K562 (cell line): ENCODE results near the gene SIRT5. TPM values are rescaled to one million over a fixed set of nuclear protein-coding genes. Genes with fewer than 3 reads are reported as not detected.

ENCODE experiments used
- ATAC-seq: fragments of 200-7000 bp; cut with Tn5 transposase; 3 replicates; pipeline ENCODE4 v1.9.1; 2020; ENCODE audit warnings: moderate library complexity
- BruUV-seq: library from RNA; stranded (reverse); fragments of 400-500 nt; replicated peaks from 2 replicates; lab custom pipeline; 2021; lab: Mats Ljungman, UMichigan
- CTCF ChIA-PET: fragments of 300-600 bp; formaldehyde crosslinking; extraction: SDS; loops from one replicate; lab custom pipeline; 2021; ENCODE audit warnings: low intra/inter-chr PET ratio; lab: Yijun Ruan, JAX
- POLR2A ChIA-PET: fragments of 300-600, 350-650 bp; sonication (Branson Sonifier 250); formaldehyde crosslinking; extraction: SDS; loops from one replicate; lab custom pipeline; 2021; ENCODE audit warnings: antibody characterized with exemption, inconsistent platforms; lab: Yijun Ruan, JAX
- DNase-seq, 4 experiments: peaks; one replicate each; pipeline versions ENCODE4 v3.0.0 to v3.0.0-alpha.2; 2011 to 2018; ENCODE audit warnings: low spot score in 3 of 4, mixed read lengths in 3 of 4; ENCODE audit errors: extremely low read depth in 1 of 4
- FAIRE-seq: peaks from 2 replicates; lab custom pipeline; 2011; peaks lifted over from hg19 to GRCh38; lab: Jason Lieb, UNC
- H2AFZ ChIP-seq: 2 replicates; pipeline ENCODE4 v1.6.0; 2011; ENCODE audit warnings: low read depth, low read length, control low read depth, inconsistent platforms
- H3K27ac ChIP-seq: fragments of 200-600 bp; 3 replicates; pipeline ENCODE4 v1.8.0; 2011; ENCODE audit warnings: low read depth, mild to moderate bottlenecking, control low read depth, inconsistent platforms, low read length, moderate library complexity, mixed read lengths; ENCODE audit errors: extremely low read depth
- H3K27me3 ChIP-seq, 2 experiments: fragments of 300-600 bp in 1 of 2; 2 replicates in 1 of 2; 3 replicates in 1 of 2; pipeline versions ENCODE4 v1.6.0 to v1.8.0; 2011; ENCODE audit warnings: inconsistent platforms in 2 of 2, low read length in 2 of 2, mild to moderate bottlenecking in 1 of 2, mixed read lengths in 1 of 2, moderate library complexity in 1 of 2; ENCODE audit not compliant: control insufficient read depth in 2 of 2, insufficient read depth in 2 of 2
- H3K36me3 ChIP-seq: fragments of 300-600 bp; 3 replicates; pipeline ENCODE4 v1.8.0; 2011; ENCODE audit warnings: mild to moderate bottlenecking, low read length, inconsistent platforms; ENCODE audit not compliant: control insufficient read depth, insufficient read depth
- H3K4me1 ChIP-seq, 2 experiments: fragments of 200-600 bp in 1 of 2; replicated peaks in 1 of 2; 2 replicates in 1 of 2; 3 replicates in 1 of 2; pipeline versions ENCODE4 v1.5.1 to v1.8.0; 2011; ENCODE audit warnings: inconsistent platforms in 2 of 2, low read length in 2 of 2, mild to moderate bottlenecking in 1 of 2, mixed read lengths in 1 of 2, moderate library complexity in 1 of 2; ENCODE audit not compliant: control insufficient read depth in 2 of 2, insufficient read depth in 2 of 2
- H3K4me2 ChIP-seq: 2 replicates; pipeline ENCODE4 v1.6.1; 2011; ENCODE audit warnings: low read length, control low read depth, inconsistent platforms, mixed read lengths; ENCODE audit not compliant: insufficient read depth
- H3K4me3 ChIP-seq: fragments of 200-600 bp; sonication (generic), shearing (Covaris generic); 2 replicates; pipeline ENCODE4 v1.5.1; 2016; ENCODE audit warnings: control low read depth, inconsistent platforms
- H3K79me2 ChIP-seq: fragments of 200-600 bp; 3 replicates; pipeline ENCODE4 v1.8.0; 2011; ENCODE audit warnings: low read length, inconsistent platforms; ENCODE audit not compliant: control insufficient read depth, insufficient read depth
- H3K9ac ChIP-seq, 2 experiments: 2 replicates each; pipeline versions ENCODE4 v1.6.0 to v1.6.1; 2011; ENCODE audit warnings: low read depth in 2 of 2, low read length in 2 of 2, control low read depth in 1 of 2, inconsistent platforms in 1 of 2, mild to moderate bottlenecking in 1 of 2, mixed read lengths in 1 of 2; ENCODE audit not compliant: insufficient read depth in 1 of 2
- H3K9me1 ChIP-seq: one replicate; pipeline ENCODE4 v1.6.0; 2011; ENCODE audit warnings: inconsistent platforms, mild to moderate bottlenecking, low read length, moderate library complexity; ENCODE audit not compliant: control insufficient read depth, insufficient read depth
- H3K9me3 ChIP-seq: replicated peaks from 2 replicates; pipeline ENCODE4 v1.5.1; 2011; ENCODE audit warnings: low read depth, low read length, inconsistent platforms; ENCODE audit not compliant: control insufficient read depth, insufficient read depth
- H4K20me1 ChIP-seq: replicated peaks from 2 replicates; pipeline ENCODE4 v1.6.1; 2011; ENCODE audit warnings: low read length, inconsistent platforms, mixed read lengths; ENCODE audit not compliant: control insufficient read depth, insufficient read depth
- ARID3B ChIP-seq: fragments of 250-450 bp; sonication (Bioruptor Pico); IDR thresholded peaks from 2 replicates; pipeline ENCODE4 v1.4.0; 2020; ENCODE audit warnings: borderline replicate concordance
- E2F8 ChIP-seq: fragments of 450-650 bp; IDR thresholded peaks from 2 replicates; pipeline ENCODE4 v1.7.1; 2018; ENCODE audit warnings: mild to moderate bottlenecking, low read depth; ENCODE audit not compliant: partially characterized antibody
- ESRRB ChIP-seq: fragments of 250-450 bp; sonication (Bioruptor Pico); IDR thresholded peaks from 2 replicates; pipeline ENCODE4 v1.5.0; 2020; ENCODE audit warnings: mild to moderate bottlenecking, moderate library complexity, borderline replicate concordance
- FOXA1 ChIP-seq: fragments of 450-650 bp; IDR thresholded peaks from 2 replicates; pipeline ENCODE4 v1.6.1; 2016; ENCODE audit warnings: mild to moderate bottlenecking, borderline replicate concordance
- HCFC1 ChIP-seq: IDR thresholded peaks from 2 replicates; pipeline ENCODE4 v1.6.1; 2012; ENCODE audit warnings: low read depth, low read length, improper control_type of control experiment
- HNRNPLL ChIP-seq: fragments of 200-400 bp; formaldehyde crosslinking; IDR thresholded peaks from 2 replicates; pipeline ENCODE4 v1.6.1; 2017; ENCODE audit warnings: low read length, low read depth, mild to moderate bottlenecking; ENCODE audit not compliant: poor library complexity, severe bottlenecking
- HNRNPUL1 ChIP-seq: fragments of 200-400 bp; formaldehyde crosslinking; IDR thresholded peaks from 2 replicates; pipeline ENCODE4 v1.6.1; 2017; ENCODE audit warnings: low read length
- MCM5 ChIP-seq: fragments of 450-650 bp; IDR thresholded peaks from 2 replicates; pipeline ENCODE4 v1.6.1; 2016; ENCODE audit warnings: low read depth
- POLR2A ChIP-seq: fragments of 450-650 bp; conservative IDR thresholded peaks from 2 replicates; pipeline ENCODE4 v1.6.1; 2016
- TRIM28 ChIP-seq: fragments of 450-650 bp; IDR thresholded peaks from 2 replicates; pipeline ENCODE4 v1.6.1; 2017
- TSC22D4 ChIP-seq: fragments of 450-650 bp; IDR thresholded peaks from 2 replicates; pipeline ENCODE4 v1.6.1; 2016; ENCODE audit warnings: missing genetic modification characterization, missing biosample characterization, control low read depth
- ZNF143 ChIP-seq: sonication (generic); formaldehyde crosslinking; IDR thresholded peaks from 2 replicates; pipeline ENCODE4 v1.9.0; 2022; ENCODE audit warnings: mild to moderate bottlenecking, missing genetic modification reagents
- ZNF57 ChIP-seq: fragments of 450-650 bp; formaldehyde crosslinking; IDR thresholded peaks from 2 replicates; pipeline ENCODE4 v1.4.0; 2020; ENCODE audit warnings: mild to moderate bottlenecking, moderate library complexity
- WGBS: fragments of 100-300 bp; shearing (Covaris generic); methylation state at CpG from one replicate; pipeline ENCODE4 v1.1.6; 2016; ENCODE audit warnings: low coverage, mixed read lengths; ENCODE audit not compliant: insufficient coverage; ENCODE audit errors: missing lambda C conversion rate; 5-methylcytosine and 5-hydroxymethylcytosine counted together
- in situ Hi-C: fragments of 300-500 bp; cut with MboI; formaldehyde crosslinking; loops from 4 replicates; pipeline ENCODE4 v1.15.0; 2018; ENCODE audit warnings: inconsistent platforms, mixed read lengths
- intact Hi-C: fragments of 100-400 bp; cut with micrococcal nuclease; formaldehyde crosslinking; loops from 2 replicates; pipeline ENCODE4 v1.14.2; 2022
- polyA plus RNA-seq, 8 experiments: library from polyadenylated mRNA; depleted of rRNA in 4 of 8; stranded (reverse) in 5 of 8; unstranded in 3 of 8; fragments of >200 nt; fragmentation: Nextera tagmentation in 2 of 8; fragmentation: Illumina TruSeq in 1 of 8; extraction: Ambion mirVana in 2 of 8; extraction: Trizol in 1 of 8; gene quantifications; 2 replicates each; pipeline versions ENCODE4 v1.2.1 to v1.2.3, GENCODE V29; 2011 to 2014; ENCODE audit warnings: inconsistent platforms in 1 of 8, missing spikeins in 1 of 8
- total RNA-seq, 7 experiments: library from RNA; depleted of rRNA in 6 of 7; stranded (reverse); fragments of >200 nt in 6 of 7; fragmentation: Illumina TruSeq in 2 of 7; extraction: Trizol in 2 of 7; gene quantifications; 2 replicates each; pipeline versions ENCODE4 v1.2.1 to v1.2.3, GENCODE V29; 2011 to 2021; ENCODE audit warnings: low replicate concordance in 1 of 7
- TF ChIP-seq, protein P1 (sequence below): sonication (generic); formaldehyde crosslinking; IDR thresholded peaks from 2 replicates; pipeline ENCODE4 v1.8.0; 2022; ENCODE audit warnings: missing genetic modification reagents, mild to moderate bottlenecking, moderate library complexity, borderline replicate concordance
- TF ChIP-seq, protein P2 (sequence below): sonication (generic); formaldehyde crosslinking; IDR thresholded peaks from 2 replicates; pipeline ENCODE4 v1.8.1; 2023; ENCODE audit warnings: mild to moderate bottlenecking, missing genetic modification reagents

Gene SIRT5
- total and polyA plus RNA-seq, 9 of the 15 experiments (the other 6 are each of a cell fraction or from before 2014, with no cell fraction given): 2.1 to 15.7 (median 11.4) TPM

DNA sequence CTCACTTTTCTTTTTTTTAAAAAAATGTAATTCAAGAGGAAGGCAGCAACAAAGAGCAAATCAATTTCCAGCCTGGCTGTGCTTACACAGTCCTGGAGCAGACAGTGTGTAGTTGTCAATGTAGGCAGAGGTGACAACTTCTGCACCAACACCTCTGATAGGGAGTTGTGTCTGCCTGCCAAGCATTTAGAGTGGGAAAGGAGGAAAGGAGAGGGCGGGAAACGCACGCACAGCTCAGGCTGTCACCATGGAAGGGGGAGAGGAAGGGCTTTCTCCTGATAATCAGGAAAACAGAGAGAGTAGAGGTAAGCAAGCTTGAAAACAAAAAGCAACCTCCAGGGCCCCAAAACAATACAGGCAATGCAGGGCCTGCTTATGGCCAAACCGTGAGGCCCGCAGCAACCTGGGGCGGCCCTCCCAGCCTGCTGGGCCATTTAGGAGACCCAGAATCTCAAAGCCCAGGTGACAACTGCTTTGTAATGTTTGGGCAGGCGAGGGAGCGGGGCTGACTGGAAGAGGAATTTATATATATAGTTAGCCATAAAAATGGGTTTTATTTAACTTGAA is 45.5 kb upstream of the SIRT5 start:
- no peak overlapping the region for H3K9ac ChIP-seq
- no peaks in the 10 kb centered on the region for H3K9me3 ChIP-seq
- ATAC-seq (no peak), FAIRE-seq (no peak), DNase-seq (no peak)
- no peaks in the 10 kb centered on the region for H3K4me1 ChIP-seq
- H3K9me1 ChIP-seq: no peaks in the 10 kb centered on the region
- peaks cover 10 to 41% of the 10 kb centered on the region in 2 experiments; a peak in 3 of 5 replicates for H3K27me3 ChIP-seq
- H3K36me3 ChIP-seq: no peaks in the 10 kb centered on the region
- in situ Hi-C loops (no loop called here), intact Hi-C loops (no loop called here)
- 44% methylated on average over 8 of the region's 8 CpGs for WGBS
- no peak overlapping the region for H3K4me3 ChIP-seq
- ChIA-PET CTCF (no interaction called here), POLR2A (interaction anchor here (0.5 to 0.6 kb wide), 3 partner anchors 9 to 327 kb away, joined by 3 read pairs; no protein-coding TSS in a partner anchor)
- H3K4me2 ChIP-seq: no peak overlapping the region
- H3K27ac ChIP-seq: no peak overlapping the region
- H4K20me1 ChIP-seq: no peaks in the 10 kb centered on the region
- BruUV-seq: no TSS peak
- H3K79me2 ChIP-seq: no peaks in the 10 kb centered on the region
- no peak overlapping the region for H2AFZ ChIP-seq
- TF ChIP-seq HNRNPUL1 (no peak), FOXA1 (no peak), TSC22D4 (no peak), E2F8 (no peak), ZNF143 (CRISPR knock-in tag) (no peak), ARID3B (CRISPR knock-in tag) (no peak), TRIM28 (no peak), HCFC1 (no peak), HNRNPLL (no peak), MCM5 (no peak), ESRRB (CRISPR knock-in tag) (no peak), POLR2A (no peak), ZNF57 (CRISPR knock-in tag) (no peak)
- TF ChIP-seq, protein P1, sequence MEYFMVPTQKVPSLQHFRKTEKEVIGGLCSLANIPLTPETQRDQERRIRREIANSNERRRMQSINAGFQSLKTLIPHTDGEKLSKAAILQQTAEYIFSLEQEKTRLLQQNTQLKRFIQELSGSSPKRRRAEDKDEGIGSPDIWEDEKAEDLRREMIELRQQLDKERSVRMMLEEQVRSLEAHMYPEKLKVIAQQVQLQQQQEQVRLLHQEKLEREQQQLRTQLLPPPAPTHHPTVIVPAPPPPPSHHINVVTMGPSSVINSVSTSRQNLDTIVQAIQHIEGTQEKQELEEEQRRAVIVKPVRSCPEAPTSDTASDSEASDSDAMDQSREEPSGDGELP (CRISPR knock-in tag): no peak
- TF ChIP-seq, protein P2, sequence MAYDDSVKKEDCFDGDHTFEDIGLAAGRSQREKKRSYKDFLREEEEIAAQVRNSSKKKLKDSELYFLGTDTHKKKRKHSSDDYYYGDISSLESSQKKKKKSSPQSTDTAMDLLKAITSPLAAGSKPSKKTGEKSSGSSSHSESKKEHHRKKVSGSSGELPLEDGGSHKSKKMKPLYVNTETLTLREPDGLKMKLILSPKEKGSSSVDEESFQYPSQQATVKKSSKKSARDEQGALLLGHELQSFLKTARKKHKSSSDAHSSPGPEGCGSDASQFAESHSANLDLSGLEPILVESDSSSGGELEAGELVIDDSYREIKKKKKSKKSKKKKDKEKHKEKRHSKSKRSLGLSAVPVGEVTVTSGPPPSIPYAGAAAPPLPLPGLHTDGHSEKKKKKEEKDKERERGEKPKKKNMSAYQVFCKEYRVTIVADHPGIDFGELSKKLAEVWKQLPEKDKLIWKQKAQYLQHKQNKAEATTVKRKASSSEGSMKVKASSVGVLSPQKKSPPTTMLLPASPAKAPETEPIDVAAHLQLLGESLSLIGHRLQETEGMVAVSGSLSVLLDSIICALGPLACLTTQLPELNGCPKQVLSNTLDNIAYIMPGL (CRISPR knock-in tag): no peak
